ENCODE results near the gene DNLZ.
"Not testable (repeated sequence)": the region's sequence is repeated elsewhere in the genome, so short reads cannot be mapped to it uniquely, and the experiment has no call there.

Gene DNLZ

DNA sequence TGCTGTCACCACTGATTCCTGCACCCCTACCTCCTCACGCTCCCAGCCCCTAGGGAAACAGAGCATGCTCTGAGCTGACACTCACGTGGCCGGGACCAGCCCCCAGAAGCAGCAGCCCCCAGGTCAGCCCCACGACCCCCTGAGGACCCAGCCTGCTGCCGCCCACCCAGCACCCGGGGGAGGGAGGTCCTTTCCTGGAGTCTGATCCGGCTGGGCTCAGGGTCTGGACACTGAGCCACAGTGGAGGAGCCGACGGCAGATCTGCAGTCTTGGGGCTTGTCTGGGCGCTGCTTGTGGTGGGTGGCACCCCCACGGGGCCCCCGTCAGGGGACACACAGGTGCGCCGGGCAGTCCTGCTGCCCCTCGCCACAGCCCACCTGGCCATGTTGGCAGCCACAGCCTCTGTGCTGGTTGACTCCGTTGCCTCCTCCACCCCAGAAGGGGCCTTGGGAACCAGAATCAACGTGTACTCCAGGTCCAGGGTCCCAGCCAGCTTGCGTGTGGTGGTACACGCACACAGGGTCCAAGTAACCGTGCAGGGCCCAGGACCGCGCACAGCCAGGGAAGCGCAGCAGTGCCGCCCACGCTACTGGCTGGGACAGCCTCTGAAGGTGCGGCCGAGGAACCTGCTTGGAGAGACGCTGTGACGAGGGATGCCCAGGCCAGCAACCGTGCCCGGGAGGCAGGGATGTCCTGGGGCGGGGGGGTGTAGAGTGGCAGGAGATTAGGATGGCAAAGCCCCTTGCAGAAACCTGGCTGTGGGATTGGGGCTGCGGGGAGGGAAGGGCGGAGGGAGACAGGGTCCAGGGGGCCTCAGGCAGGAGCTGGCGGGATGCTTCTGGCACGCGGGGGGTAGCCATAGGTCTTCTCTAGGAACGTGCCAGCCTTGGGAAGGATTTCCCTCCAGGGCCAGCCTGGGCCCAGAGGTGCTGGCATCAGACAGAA, 3.5 kb downstream of the DNLZ start:
- no peak for DNase-seq (ENCODE audit: low read depth)

DNA sequence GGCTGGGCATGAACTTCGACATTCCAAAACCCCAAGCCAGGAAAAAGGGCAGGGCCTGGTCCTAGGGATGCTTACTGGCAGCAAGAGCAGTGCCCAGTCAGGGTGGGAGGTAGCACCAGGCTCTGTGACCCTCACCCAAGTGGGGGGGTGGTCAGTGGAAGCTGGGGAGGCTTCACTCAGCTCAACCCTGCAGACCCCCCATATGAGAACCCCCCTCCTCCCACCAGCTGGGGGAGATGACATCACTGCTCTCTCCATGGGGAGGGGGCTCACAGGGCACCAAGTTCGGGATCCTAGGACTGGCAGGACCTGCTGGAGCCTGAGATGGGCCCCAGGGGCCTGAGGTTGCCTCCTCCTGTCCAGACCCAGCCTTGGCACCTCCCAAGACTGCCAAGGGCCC, 4.7 kb downstream of the DNLZ start:
- DNase-seq (ENCODE audit: low read depth), result no peak

DNA sequence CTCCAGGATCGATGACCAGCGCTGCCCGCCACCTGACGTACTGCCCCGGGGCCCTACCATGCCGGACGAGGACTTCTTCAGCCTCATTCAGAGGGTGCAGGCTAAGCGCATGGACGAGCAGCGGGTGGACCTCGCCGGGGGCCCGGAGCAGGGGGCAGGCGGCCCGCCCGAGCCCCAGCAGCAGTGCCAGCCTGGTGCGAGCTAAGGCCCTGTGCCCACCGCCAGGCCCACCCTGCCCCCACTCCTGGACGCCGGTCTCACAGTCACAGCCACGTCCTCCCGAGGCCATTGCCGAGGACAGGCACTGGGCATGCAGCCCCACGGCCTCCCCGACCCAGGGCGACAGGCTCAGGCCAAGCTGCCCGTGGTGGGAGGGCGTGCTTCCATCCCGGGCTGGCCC, 5.5 kb downstream of the DNLZ start:
- DNase-seq (ENCODE audit: low read depth), result no peak

DNA sequence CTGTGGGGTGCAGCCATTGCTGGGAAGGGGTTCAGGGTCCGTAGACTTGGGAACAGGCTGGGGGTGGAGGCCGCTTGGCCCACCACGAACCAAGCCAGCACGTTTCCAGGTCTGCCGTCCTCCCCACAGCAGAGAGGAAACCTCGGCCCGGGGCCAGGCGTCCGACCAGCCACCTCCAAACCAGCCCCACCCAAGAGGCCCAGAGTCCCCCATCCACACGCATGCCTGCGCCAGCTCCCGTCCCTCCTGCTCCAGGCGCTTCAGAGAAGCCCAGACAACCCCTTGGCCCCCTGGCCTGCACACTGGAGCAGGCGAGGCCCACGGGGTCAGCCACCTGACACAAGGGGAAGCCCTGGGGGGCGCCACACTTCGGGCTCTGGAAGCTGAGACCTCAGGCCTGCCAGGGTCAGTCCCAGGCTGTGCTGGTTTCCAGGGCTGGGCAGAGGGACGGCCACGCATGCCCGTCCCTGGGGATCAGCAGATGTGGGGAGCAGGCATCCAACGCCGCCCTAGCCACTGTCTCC, 6.3 kb downstream of the DNLZ start:
- DNase-seq (ENCODE audit: low read depth), result no peak

DNA sequence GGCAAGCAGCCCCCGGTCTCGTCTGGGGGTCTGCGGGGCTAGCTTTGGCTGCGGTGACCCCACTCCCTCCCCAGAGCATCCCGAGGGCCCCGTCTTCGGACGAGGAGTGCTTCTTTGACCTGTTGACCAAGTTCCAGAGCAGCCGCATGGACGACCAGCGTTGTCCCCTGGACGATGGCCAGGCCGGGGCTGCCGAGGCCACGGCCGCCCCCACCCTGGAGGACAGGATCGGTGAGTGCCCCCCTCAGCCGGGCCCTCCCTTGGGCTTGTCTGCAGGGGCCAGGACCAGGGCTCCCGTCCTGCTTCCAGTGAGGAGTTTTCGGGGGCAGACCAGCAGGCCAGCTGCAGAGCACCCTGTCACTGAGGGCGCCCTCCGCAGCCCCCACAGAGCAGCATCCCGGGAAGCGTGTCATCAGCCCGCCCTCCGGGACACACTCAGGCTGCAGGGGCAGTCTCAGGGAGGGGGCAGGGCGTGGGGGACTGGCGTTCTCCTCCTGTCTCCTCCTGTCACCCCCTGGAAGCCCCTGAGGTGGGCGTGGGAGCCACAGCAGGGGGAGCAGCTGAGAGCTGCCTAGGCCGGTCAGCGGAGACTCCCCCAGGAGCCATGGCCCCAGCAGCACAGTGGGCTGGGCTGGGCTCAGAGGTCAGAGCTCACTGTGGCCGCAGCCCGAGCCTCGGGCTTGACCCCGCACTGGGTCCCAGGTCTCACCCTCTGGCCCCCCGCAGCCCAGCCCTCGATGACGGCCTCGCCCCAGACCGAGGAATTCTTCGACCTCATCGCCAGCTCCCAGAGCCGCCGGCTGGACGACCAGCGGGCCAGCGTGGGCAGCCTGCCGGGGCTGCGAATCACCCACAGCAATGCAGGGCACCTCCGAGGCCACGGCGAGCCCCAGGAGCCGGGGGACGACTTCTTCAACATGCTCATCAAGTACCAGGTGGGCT, 7.7 kb downstream of the DNLZ start:
- DNase-seq (ENCODE audit: low read depth), result no peak

DNA sequence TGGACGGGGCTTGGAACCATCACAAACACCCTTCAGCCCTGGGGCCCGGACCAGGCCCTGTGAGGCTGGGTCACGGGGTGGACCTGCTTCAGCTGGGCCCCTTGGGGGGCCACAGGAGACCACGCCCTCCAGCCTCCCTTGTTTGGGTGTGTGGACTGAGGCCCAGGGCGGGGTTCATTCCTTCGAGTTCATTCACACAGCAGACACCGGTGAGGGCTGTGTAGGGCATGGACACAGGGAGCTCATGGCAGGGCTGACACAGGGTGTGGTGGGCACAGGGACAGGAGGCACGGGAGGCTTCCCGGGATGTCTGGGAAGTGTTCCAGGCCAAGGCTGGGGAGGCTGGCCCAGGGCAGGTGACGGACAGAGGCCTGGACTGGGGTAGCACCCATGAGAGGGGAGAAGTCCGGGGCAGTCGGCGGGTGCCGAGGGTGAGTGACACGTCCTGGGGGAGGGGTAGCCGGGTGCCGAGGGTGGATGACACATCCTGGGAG, 8.9 kb downstream of the DNLZ start:
- no peak for DNase-seq (ENCODE audit: low read depth)

DNA sequence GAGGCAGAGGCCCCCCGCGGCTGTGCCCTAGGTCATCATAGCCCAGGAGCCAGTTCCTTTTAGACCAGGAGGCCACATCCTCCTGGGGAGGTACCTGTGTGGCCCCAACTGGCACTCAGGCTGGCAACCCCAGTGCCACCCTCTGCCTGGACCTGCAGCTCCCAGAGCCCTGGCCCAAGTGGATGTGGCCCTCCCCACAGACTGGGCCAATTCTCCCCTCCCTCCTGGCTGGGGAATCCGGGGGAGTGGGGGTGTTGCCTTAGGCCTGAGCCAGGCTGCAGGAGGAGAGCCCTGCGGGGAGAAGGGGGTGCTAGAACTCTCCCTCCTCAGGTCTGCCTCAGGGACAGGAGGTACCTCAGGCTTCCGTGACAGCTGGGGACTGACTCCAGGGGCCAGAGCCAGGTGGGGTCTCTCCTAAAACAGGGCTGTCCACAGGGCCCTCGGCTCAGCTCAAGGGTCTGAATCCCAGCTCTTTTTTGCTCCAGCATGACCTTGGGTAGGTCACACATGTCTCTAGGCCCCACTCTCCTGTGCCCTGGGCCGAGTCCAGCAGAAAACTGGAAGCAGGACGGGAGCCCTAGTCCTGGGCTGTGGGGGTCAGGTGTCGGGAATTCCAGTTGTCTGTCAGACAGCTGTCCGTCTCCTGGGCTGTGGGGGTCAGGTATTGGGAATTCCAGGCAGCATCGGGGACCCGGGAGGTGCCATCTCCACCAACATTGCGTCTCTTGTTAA, 9.6 kb downstream of the DNLZ start:
- no peak for DNase-seq (ENCODE audit: low read depth)

DNA sequence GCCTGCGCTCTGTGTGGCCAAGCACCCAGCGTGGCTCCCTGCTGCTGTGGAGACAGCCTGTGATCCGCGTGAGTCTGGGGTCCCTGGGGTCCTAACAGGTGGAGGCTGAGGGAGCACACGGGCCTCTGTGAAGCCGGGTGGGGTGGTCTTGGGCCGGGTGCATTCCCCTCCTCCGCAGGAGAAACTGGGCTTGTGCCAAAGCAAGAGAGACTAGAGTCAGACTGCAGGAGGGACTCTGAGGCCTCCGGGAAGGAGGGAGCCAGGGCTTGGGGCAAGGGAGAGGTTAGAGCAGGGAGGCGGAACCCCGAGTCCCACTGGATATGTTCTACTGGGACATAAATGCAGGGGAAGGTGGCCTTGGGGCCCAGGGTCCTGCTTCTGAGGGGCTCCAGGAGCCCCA, 10.5 kb downstream of the DNLZ start:
- no peak for DNase-seq (ENCODE audit: low read depth)

DNA sequence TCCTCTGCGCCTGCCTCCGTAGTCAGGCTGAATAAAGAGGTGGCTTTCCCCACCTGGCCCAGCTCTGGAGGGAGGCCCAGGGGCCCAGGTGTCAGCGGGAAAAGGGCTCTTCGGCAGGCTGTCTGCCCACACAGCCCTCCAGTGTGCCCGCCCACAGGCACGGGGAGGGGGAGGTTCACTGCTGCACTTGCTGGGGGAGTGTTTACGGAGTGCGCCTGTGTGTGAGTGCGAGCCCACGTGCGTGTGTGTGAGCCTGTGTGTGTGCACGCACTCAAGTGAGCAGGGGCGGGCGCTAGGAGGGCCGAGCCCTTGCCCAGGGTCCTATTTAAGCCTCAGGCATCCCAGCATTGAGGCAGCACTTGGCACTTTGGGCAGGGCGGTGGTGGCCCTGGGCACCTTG, 10.9 kb downstream of the DNLZ start:
- DNase-seq (ENCODE audit: low read depth), result no peak

DNA sequence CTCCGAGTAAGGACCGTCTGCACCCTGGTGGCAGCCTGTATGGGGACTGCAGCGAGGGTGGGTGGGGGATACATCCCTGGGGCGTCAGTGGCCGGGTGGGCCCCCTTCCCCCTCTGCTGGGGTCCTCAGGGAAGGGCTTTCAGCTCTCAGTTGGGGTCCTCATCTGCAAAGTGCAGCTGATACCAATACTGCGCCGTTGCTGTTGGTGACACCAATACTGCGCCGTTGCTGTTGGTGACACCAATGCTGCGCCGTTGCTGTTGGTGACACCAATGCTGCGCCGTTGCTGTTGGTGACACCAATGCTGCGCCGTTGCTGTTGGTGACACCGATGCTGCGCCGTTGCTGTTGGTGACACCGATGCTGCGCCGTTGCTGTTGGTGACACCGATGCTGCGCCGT, 11.7 kb downstream of the DNLZ start:
- DNase-seq (ENCODE audit: low read depth), result not testable (repeated sequence)

DNA sequence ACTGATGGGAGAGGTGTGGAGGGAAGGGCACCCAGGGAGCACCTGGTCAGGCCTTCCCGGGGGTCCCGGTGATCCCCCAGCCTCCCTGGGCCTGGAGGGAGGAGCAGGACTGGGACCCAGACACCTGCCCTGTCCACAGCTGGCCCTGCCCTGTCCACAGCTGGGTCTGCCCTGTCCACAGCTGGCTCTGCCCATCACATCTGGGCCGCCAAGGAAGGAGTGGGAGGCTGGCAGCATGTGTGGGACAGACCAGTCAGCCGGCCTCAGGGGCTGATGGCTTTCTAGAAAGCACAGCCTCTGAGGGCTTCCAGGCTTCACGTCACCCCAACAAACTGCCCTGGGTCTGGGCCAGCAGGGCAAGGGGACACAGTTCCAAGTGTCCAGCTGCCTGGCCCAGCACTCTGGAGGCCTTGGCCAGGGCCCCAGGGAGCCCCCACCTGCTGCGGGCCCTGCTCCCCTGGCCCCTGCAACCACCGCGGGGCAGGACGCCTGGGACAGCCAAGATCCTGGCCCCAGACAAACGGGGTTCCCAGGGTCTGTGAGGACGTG, 12.2 kb downstream of the DNLZ start:
- no peak for DNase-seq (ENCODE audit: low read depth)

DNA sequence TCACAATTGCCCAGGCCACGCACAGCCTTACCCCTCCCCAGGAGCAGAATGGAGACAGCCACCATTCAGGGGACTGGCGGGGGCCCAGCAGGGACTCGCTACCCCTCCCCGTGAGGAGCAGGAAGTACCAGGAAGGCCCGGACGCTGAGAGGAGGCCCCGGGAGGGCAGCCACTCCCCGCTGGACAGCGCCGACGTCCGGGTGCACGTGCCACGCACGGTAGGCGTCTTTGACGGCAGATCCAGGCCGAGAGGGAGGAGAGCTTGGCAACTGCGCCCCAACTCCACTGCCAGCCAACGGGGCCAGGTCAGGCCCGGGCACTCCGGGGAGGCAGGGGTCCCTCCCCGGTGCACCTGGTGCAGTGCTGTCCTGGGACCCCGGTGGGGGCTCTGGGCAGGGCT, 14.0 kb downstream of the DNLZ start:
- DNase-seq (ENCODE audit: low read depth), result no peak

DNA sequence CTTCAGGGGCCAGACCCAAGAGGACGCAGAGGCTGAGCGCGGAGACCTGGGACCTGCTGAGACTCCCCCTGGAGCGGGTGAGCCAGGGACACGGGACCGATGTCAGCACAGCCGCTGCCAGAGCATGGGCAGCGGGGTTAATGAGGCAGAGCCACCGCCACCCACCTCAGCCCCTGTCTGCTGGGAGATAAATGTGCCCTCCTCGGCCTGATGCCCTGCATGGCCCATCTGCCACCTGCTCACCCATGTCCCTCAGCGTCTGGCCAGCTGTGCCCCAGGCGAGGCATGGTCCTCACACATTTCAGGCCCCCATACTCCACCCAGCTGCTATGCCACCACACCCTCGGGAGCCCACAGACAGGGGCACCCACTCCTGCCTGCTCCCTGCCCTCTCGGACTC, 14.9 kb downstream of the DNLZ start:
- no peak for DNase-seq (ENCODE audit: low read depth)

DNA sequence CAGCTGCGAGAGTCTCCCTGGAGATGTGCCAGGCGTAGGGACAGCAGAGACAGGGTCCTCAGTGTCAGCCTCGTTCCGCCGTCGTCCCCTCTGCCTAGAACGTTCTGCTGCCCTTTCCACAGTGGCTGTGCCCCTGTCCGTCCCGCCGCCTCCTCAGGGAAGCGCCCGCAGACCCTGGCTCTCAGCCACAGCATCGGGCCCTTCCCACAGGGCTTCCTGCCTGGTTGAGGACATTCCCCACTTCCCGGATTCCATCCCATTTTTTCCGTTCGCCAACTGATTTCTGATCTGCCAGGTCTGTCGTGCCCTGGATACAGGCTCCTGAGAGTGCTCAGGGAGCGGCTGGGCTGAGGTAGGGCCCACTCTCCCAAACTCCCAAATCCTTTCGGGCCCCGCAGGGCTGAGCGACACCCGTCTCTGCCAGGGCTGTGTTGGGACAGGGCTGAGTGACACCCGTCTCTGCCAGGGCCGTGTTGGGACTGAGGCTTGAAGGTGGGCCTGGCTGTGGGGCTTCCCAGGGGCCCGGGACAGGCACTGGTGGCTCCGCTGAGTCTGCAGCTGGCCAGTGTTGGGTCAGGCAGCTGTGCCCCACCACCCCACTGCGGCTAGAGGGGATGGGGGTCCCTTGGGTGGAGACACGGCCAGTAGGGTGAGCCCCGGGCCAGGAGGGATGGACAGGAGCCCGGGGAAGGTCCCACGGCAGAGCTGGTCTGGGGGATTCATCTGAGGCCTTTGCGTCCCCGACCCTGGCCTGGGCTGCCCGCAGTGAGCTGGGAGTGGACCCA, 15.9 kb downstream of the DNLZ start:
- no peak for DNase-seq (ENCODE audit: low read depth)

DNA sequence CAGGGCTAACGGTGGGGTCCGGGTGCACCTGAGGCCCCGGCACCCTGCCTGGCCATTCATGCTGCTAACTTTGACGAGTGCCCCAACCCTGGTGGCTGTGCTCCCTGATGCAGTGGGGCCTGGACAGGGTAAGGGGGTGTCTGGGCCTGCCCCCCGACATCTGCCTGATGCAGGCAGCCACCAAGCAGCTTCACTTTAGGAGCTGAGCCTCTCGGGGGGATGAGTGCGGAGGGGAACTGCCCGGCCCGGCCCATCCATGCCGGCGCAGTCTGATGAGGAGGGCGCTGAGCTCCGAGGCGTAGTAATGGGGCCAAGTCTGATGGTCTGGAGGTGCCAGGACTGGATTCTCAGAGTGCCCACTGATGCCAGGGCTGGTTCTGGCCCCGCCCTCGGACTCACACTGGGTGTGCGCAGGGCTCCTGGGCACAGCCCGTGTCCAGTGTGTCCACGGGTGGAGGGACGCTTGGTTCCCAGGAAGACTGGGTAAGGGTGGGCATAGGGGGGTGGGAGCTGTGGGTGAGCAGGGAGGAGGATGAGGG, 16.5 kb downstream of the DNLZ start:
- DNase-seq (ENCODE audit: low read depth), result no peak

DNA sequence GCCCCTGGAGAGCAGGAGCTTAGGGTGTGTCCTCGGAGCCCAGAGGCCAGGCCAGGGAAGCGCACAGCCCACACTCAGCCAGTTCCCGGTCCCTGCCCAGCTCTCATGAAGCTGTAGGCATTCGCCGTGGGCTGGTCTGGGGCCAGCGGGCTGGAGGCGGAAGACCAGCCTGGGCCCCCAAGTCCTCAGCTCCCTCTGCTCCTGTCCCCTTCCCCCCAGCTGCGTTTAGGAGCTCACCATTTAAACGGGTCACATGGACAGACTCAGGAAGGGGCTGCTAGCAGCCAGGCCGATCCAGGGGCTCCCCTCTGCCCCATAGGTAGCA, 17.4 kb downstream of the DNLZ start:
- DNase-seq (ENCODE audit: low read depth), result no peak

DNA sequence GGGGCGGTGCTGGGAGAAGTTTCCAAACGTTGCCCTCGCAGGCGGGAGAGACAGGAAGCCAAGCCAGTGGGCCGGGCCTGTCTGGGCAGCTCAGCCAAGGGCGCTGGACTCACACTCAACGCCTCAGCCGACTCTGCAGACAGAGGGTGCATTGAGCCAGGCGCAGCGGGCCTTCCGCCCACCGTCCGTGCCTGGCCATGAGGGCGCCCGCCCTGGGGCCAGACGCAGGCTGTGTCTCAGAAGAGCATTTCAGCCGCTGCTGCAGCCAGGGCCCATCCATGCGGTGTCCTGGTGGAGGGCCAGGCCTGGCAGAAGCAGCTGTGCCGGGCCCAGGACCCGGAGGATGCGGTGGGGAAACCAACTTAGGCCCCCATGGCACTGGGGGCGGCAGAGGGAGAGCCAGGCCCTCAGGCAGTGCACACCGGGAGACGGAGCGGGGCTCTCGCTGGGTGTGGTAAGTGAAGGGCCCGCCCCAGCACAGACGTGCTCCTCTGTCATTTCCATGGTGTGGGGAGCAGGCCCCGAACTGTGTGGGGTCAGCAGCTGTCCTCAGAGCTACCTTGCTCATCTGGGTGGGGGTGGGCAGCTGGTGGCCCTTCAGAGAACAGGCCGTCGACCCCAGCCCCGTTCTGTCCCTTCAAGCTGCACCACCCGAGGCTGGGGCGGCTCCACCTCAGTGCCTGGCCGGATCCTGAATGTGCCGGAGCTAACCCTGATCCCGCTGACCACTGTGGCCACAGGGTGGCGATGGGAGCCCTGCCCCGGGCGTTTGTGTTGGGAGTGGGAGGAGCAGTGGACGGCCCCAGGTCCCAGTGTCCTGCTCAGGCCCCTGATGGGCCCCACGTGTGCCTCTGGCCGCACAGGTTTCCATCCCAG, 18.0 kb downstream of the DNLZ start:
- no peak for DNase-seq (ENCODE audit: low read depth)

DNA sequence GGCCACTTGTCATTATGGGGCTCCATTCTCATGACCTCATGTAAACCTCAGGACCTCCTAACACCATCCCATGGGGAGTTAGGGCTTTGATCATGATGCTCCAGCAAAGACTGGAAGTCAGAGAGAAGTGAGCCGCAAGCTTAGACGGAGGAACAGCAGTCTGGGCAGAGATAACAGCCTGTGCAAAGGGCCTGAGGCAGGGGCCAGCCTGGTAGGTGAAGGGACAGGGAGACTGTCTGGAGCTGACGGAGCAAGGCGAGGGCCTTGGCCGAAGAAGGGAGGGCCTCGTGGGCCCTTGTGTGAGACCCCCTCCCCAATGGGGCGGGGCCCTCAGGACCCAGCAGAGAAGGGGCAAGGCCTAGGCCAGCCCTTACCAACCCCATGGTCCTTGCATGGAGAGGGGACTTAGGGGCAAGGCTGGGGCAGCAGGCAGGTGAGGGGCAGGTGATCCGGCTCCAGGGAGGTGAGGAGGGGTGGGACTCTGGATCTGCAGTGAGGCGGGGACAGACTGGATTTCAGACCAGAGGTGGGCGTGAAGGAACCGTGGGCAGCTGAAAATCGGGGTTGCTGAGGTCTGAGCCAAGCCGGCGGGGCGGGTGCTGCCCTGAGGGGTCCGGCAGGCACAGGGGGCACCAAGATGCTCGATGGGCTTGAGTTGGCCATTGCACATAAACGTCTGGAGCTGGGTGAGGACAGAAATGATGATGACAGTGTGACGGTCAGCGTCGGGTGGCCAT, 18.8 kb downstream of the DNLZ start:
- no peak for DNase-seq (ENCODE audit: low read depth)

DNA sequence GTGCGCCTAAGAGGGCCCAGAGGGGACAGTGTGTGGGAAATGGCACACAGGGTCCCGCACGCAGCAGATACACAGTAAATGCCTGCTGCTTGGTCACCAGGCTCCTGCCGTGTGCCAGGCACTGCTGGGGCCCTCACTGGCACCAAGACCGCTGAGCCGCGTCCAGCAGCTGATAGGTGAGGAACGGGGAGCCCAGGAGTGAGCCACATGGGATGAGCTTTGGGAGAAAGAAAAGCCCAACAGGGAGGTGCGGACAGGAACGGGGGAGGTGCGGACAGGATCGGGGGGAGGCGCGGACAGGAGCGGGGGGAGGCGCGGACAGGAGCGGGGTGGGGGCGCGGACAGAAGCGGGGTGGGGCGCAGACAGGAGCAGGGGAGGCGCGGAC, 19.7 kb downstream of the DNLZ start:
- no peak for DNase-seq (ENCODE audit: low read depth)

All from HS-5 (cell line).